Breast epithelium (tissue), 4 donors: ENCODE data around the gene TIMP1. TPM values are rescaled to one million over a fixed set of nuclear protein-coding genes. Genes with fewer than 3 reads are reported as not detected.

ENCODE experiments used
- DNase-seq, 2 donors: peaks; one replicate each; pipeline ENCODE4 v3.0.0-alpha.2; 2019; ENCODE audit warnings: low spot score in 2 of 2
- H3K27ac ChIP-seq, 2 donors: fragments of 200-600 bp; sonication (generic) in 1 of 2; one replicate each; pipeline ENCODE4 v1.5.1; 2016 to 2019; ENCODE audit warnings: mild to moderate bottlenecking in 1 of 2
- H3K27me3 ChIP-seq, 2 donors: fragments of 200-600 bp; sonication (generic) in 1 of 2; one replicate each; pipeline versions ENCODE4 v1.5.1 to v1.6.0; 2017 to 2019; ENCODE audit warnings: control low read depth in 1 of 2, mild to moderate bottlenecking in 1 of 2
- H3K36me3 ChIP-seq: fragments of 200-600 bp; one replicate; pipeline ENCODE4 v1.5.1; 2019
- H3K4me1 ChIP-seq, 2 donors: fragments of 200-600 bp; sonication (generic); one replicate each; pipeline ENCODE4 v1.5.1; 2016 to 2019; ENCODE audit warnings: control low read depth in 1 of 2
- H3K4me3 ChIP-seq, 3 donors: fragments of 200-600 bp; sonication (generic); 1 replicate in 2 of 3; 2 replicates in 1 of 3; pipeline ENCODE4 v1.5.1; 2016 to 2019; ENCODE audit warnings: mild to moderate bottlenecking in 3 of 3, moderate library complexity in 2 of 3
- H3K9me3 ChIP-seq, 2 donors: fragments of 200-600 bp; sonication (generic) in 1 of 2; one replicate each; pipeline ENCODE4 v1.5.1; 2016 to 2019; ENCODE audit warnings: control low read depth in 1 of 2
- POLR2A ChIP-seq: fragments of 450-650 bp; IDR thresholded peaks from one replicate; pipeline ENCODE4 v1.6.1; 2016; ENCODE audit warnings: antibody characterized with exemption, mild to moderate bottlenecking, moderate library complexity
- POLR2AphosphoS5 ChIP-seq, 3 donors: sonication (generic); formaldehyde crosslinking; IDR thresholded peaks; one replicate each; pipeline ENCODE4 v1.6.1; 2017; ENCODE audit warnings: antibody characterized with exemption in 3 of 3
- intact Hi-C: fragments of 100-400 bp; cut with DNase I; formaldehyde crosslinking; loops from one replicate; pipeline ENCODE4 v1.15.1; 2023; ENCODE audit warnings: low total_unique reads
- total RNA-seq, 3 donors: library from RNA; depleted of rRNA; stranded (reverse); fragments of >200 nt; gene quantifications; one replicate each; pipeline ENCODE4 v1.1.0, GENCODE V29; 2016
- TF ChIP-seq, protein P1 (sequence below), 3 donors: fragments of 450-650 bp; IDR thresholded peaks; one replicate each; pipeline ENCODE4 v1.5.1; 2016 to 2017; ENCODE audit warnings: antibody characterized with exemption in 3 of 3, mild to moderate bottlenecking in 3 of 3, moderate library complexity in 3 of 3

Gene TIMP1
- total RNA-seq, 3 donors from 2014 or later, result 85.9 to 225 (median 180) TPM

DNA sequence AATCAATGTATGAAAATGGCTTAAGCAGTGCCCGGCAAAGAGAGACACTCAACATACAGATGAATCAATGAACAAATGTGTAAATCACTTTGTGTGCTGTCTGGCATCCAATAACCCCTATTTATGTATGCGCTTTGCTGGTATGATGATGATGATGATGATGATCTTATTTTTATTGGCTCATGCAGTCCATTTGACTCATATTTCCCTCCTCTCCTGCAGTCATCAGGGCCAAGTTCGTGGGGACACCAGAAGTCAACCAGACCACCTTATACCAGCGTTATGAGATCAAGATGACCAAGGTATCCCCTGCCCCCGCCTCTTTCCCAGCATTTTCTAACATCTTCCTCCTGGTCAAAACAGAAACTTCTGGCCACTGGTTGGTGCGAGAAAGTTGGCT is 2.5 kb downstream of the TIMP1 start:
- H3K27ac ChIP-seq, result peak overlapping the region; percentile 6 to 97
- TF ChIP-seq, protein P1, sequence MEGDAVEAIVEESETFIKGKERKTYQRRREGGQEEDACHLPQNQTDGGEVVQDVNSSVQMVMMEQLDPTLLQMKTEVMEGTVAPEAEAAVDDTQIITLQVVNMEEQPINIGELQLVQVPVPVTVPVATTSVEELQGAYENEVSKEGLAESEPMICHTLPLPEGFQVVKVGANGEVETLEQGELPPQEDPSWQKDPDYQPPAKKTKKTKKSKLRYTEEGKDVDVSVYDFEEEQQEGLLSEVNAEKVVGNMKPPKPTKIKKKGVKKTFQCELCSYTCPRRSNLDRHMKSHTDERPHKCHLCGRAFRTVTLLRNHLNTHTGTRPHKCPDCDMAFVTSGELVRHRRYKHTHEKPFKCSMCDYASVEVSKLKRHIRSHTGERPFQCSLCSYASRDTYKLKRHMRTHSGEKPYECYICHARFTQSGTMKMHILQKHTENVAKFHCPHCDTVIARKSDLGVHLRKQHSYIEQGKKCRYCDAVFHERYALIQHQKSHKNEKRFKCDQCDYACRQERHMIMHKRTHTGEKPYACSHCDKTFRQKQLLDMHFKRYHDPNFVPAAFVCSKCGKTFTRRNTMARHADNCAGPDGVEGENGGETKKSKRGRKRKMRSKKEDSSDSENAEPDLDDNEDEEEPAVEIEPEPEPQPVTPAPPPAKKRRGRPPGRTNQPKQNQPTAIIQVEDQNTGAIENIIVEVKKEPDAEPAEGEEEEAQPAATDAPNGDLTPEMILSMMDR (IDR thresholded peaks at IDR 0.05), result no peak
- TF ChIP-seq POLR2AphosphoS5 (IDR thresholded peaks at IDR 0.05) (no peak), POLR2A (no peak)

DNA sequence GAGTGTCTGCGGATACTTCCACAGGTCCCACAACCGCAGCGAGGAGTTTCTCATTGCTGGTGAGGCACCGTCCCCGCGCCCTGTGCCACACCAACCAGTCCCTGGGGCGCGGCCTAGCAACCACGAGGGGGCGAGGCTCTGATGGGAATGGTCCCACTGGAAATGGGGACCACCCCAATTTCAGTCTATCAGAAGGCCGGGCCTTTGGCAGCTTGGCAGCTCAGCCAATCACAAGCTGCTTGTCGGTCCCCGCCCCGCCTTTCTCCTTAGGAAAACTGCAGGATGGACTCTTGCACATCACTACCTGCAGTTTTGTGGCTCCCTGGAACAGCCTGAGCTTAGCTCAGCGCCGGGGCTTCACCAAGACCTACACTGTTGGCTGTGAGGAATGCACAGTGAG is 3.0 kb downstream of the TIMP1 start:
- H3K9me3 ChIP-seq, result no peaks in the 10 kb centered on the region
- no peaks in the 10 kb centered on the region for H3K4me1 ChIP-seq
- H3K4me3 ChIP-seq, result peak overlapping the region in 1 of 3 donors; percentile 25
- H3K27me3 ChIP-seq, result peaks cover 0 to 25% of the 10 kb centered on the region in 2 donors
- H3K27ac ChIP-seq, result peak overlapping the region in 1 of 2 donors; percentile 97
- DNase-seq, result no peak
- TF ChIP-seq POLR2A, result no peak
- TF ChIP-seq, protein P1 (IDR thresholded peaks at IDR 0.05), result no peak
- TF ChIP-seq POLR2AphosphoS5 (IDR thresholded peaks at IDR 0.05), result no peak
- H3K36me3 ChIP-seq, result no peaks in the 10 kb centered on the region
- intact Hi-C loops, result loop anchor here (5.0 kb wide), 1 partner anchor 58 kb away; no protein-coding TSS in a partner anchor

More for the DNA sequence above, 2.5 kb downstream of the TIMP1 start:
- Histone ChIP-seq H3K9me3 (no peaks in the 10 kb centered on the region), H3K27me3 (peaks cover 0 to 21% of the 10 kb centered on the region in 2 donors), H3K4me1 (no peaks in the 10 kb centered on the region), H3K36me3 (no peaks in the 10 kb centered on the region), H3K4me3 (peak overlapping the region in 1 of 3 donors; percentile 25)
- no peak for DNase-seq
- intact Hi-C loops, result loop anchor here (5.0 kb wide), 1 partner anchor 57 kb away; no protein-coding TSS in a partner anchor

DNA sequence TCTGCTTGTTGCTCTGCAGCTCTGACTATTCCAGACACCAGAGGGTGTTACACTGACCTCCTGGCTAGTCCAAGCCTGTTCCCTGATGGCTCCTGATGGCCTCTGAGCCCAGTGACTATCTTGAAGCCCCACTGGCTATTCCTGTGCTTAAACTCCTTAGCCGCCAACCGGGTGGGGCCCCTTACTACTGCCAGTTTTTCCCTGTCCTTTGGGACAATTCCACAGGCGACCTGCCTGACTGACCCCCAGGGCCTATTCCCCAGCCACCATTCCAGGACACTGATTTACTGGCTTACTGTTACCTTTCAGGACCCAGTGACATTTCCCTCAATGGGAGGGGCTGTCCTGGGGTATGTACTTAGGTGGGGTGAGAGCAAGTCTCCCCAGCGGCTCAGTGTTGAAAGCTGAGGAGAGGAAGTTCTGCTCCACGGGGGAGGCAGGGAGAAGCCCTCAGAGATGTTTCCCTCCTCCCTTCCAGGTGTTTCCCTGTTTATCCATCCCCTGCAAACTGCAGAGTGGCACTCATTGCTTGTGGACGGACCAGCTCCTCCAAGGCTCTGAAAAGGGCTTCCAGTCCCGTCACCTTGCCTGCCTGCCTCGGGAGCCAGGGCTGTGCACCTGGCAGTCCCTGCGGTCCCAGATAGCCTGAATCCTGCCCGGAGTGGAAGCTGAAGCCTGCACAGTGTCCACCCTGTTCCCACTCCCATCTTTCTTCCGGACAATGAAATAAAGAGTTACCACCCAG is 4.0 kb downstream of the TIMP1 start:
- no peak overlapping the region for H3K4me3 ChIP-seq
- TF ChIP-seq POLR2AphosphoS5 (IDR thresholded peaks at IDR 0.05) (no peak), POLR2A (no peak)
- TF ChIP-seq, protein P1 (IDR thresholded peaks at IDR 0.05), result no peak
- H3K27me3 ChIP-seq, result peaks cover 0 to 27% of the 10 kb centered on the region in 2 donors
- no peaks in the 10 kb centered on the region for H3K4me1 ChIP-seq
- DNase-seq, result no peak
- no peaks in the 10 kb centered on the region for H3K36me3 ChIP-seq
- peak overlapping the region in 1 of 2 donors; percentile 14 for H3K27ac ChIP-seq
- H3K9me3 ChIP-seq, result no peaks in the 10 kb centered on the region
- intact Hi-C loops, result loop anchor here (5.0 kb wide), 1 partner anchor 59 kb away; no protein-coding TSS in a partner anchor

DNA sequence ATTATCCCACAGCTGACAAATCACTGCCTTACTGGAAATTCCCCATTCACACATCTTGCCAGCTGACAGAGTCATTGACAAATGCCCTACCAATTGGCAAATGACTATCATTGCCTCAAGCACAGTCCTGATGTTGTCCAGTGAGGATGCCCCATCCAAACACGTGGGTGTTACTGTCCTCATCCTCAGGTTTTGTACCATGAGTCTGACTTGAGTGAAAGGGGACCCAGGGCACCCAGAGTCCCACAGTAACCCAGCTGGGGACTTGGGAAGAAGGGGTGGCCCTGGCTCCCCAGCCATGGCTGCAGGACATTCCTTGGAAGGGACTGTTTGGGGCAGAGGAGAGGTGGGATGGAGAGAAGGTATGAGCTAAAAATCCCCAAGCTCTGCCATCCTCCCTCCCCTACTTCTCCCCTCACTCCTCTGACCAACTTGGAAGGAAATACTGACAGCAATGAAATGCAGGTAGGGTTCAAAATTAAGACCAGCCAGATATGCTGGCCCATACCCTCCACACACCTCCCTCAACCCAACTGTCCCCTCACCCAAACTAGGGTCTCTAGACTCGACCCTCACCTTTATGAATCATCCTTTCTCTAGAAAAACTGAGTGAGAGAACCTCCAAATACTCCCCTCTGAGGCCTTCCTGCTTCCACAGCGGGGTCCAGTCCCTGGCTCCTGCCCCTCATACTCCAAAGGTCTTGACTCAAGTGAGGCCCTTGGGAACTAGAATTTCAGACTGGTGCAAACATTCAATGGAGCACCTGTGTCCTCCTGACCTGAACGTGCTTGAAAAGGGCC is 5.1 kb downstream of the TIMP1 start:
- TF ChIP-seq POLR2A, result no peak
- TF ChIP-seq POLR2AphosphoS5 (IDR thresholded peaks at IDR 0.05), result no peak
- TF ChIP-seq, protein P1 (IDR thresholded peaks at IDR 0.05), result no peak
- peaks cover 0 to 27% of the 10 kb centered on the region in 2 donors for H3K27me3 ChIP-seq
- H3K4me3 ChIP-seq, result no peak overlapping the region
- no peaks in the 10 kb centered on the region for H3K4me1 ChIP-seq
- DNase-seq, result no peak
- no peak overlapping the region for H3K27ac ChIP-seq
- no peaks in the 10 kb centered on the region for H3K36me3 ChIP-seq
- H3K9me3 ChIP-seq, result no peaks in the 10 kb centered on the region
- intact Hi-C loops, result loop anchor here (5.0 kb wide), 1 partner anchor 60 kb away; no protein-coding TSS in a partner anchor
